B cell (primary cell): ENCODE measurements around the gene SYTL2. TPM values are rescaled to one million over a fixed set of nuclear protein-coding genes. Genes with fewer than 3 reads are reported as not detected.
A peak's percentile ranks its signal among the peaks of the same experiment; 100 is the strongest.
"Not testable (repeated sequence)": the region's sequence is repeated elsewhere in the genome, so short reads cannot be mapped to it uniquely, and the experiment has no call there.

Experiments used
- ATAC-seq: fragments of 200-7000 bp; cut with Tn5 transposase; one replicate; pipeline ENCODE4 v1.10.0; 2021; ENCODE audit warnings: low read depth, mild to moderate bottlenecking, moderate number of reproducible peaks, moderate library complexity
- CTCF ChIA-PET: fragments of 350-600 bp; sonication (Branson Sonifier 250); formaldehyde crosslinking; loops from one replicate; lab custom pipeline; 2021; ENCODE audit warnings: antibody characterized with exemption, inconsistent platforms; lab: Charles Lee
- POLR2A ChIA-PET: fragments of 350-600 bp; sonication (Branson Sonifier 250); formaldehyde crosslinking; loops from one replicate; lab custom pipeline; 2021; ENCODE audit warnings: antibody characterized with exemption; lab: Charles Lee
- DNase-seq: peaks from one replicate; pipeline ENCODE4 v3.0.0; 2013
- H2AFZ ChIP-seq: 2 replicates; pipeline ENCODE4 v1.6.1; 2012; ENCODE audit warnings: mild to moderate bottlenecking, low read depth, low read length; ENCODE audit not compliant: insufficient read depth, poor library complexity, severe bottlenecking
- H3K27ac ChIP-seq, 2 donors: 1 replicate in 1 of 2; 2 replicates in 1 of 2; pipeline ENCODE4 v1.5.1; 2012 to 2013; ENCODE audit warnings: low read length in 2 of 2, mild to moderate bottlenecking in 2 of 2, moderate library complexity in 1 of 2
- H3K27me3 ChIP-seq, 4 experiments: fragments of 200-600 bp in 1 of 4; sonication (generic) in 1 of 4; replicated peaks in 1 of 4; 1 replicate in 2 of 4; 2 replicates in 2 of 4; pipeline versions ENCODE4 v1.6.1 to v1.7.0; 2013 to 2016; ENCODE audit warnings: low read length in 3 of 4, mild to moderate bottlenecking in 2 of 4, mixed read lengths in 1 of 4, moderate library complexity in 1 of 4; ENCODE audit not compliant: insufficient read depth in 4 of 4, control insufficient read depth in 3 of 4; ENCODE audit errors: control extremely low read depth in 1 of 4
- H3K36me3 ChIP-seq, 2 experiments: replicated peaks in 1 of 2; 1 replicate in 1 of 2; 2 replicates in 1 of 2; pipeline versions ENCODE4 v1.6.1 to v1.7.1; 2013; ENCODE audit warnings: low read length in 1 of 2; ENCODE audit not compliant: insufficient read depth in 2 of 2, control insufficient read depth in 1 of 2; ENCODE audit errors: control extremely low read depth in 1 of 2, extremely low read depth in 1 of 2
- H3K4me1 ChIP-seq, 2 donors: fragments of 200-600 bp in 1 of 2; sonication (generic) in 1 of 2; 1 replicate in 1 of 2; 2 replicates in 1 of 2; pipeline versions ENCODE4 v1.5.1 to v1.6.1; 2013 to 2017; ENCODE audit warnings: low read length in 2 of 2; ENCODE audit not compliant: control insufficient read depth in 2 of 2, insufficient read depth in 2 of 2
- H3K4me2 ChIP-seq: replicated peaks from 2 replicates; pipeline ENCODE3; 2012; ENCODE audit warnings: mild to moderate bottlenecking, low read depth, low read length; ENCODE audit not compliant: poor library complexity, severe bottlenecking
- H3K4me3 ChIP-seq, 5 experiments: fragments of 200-600 bp in 1 of 5; sonication (generic) in 1 of 5; 1 replicate in 3 of 5; 2 replicates in 2 of 5; pipeline versions ENCODE4 v1.5.1 to v1.7.0; 2011 to 2016; ENCODE audit warnings: low read length in 4 of 5, mild to moderate bottlenecking in 4 of 5, low read depth in 2 of 5, control low read depth in 1 of 5, moderate library complexity in 1 of 5; ENCODE audit not compliant: insufficient read depth in 1 of 5; ENCODE audit errors: control extremely low read depth in 1 of 5, extremely low read depth in 1 of 5
- H3K79me2 ChIP-seq: fragments of 200-600 bp; sonication (generic); one replicate; pipeline ENCODE4 v1.6.0; 2016; ENCODE audit warnings: low read length; ENCODE audit not compliant: control insufficient read depth, insufficient read depth
- H3K9ac ChIP-seq: fragments of 200-600 bp; sonication (generic); 2 replicates; pipeline ENCODE4 v1.6.1; 2017; ENCODE audit warnings: mild to moderate bottlenecking, low read length, moderate library complexity
- H3K9me3 ChIP-seq, 3 donors: one replicate each; pipeline versions ENCODE4 v1.6.1 to v1.7.1; 2013; ENCODE audit warnings: low read length in 2 of 3; ENCODE audit not compliant: control insufficient read depth in 2 of 3, insufficient read depth in 1 of 3; ENCODE audit errors: control extremely low read depth in 1 of 3
- H4K20me1 ChIP-seq: 2 replicates; pipeline ENCODE4 v1.6.0; 2012; ENCODE audit warnings: mild to moderate bottlenecking, low read length; ENCODE audit not compliant: insufficient read depth, control insufficient read depth, poor library complexity, severe bottlenecking
- H3K27ac Mint-ChIP-seq: one replicate; pipeline ENCODE4 v1.8.0; 2021; ENCODE audit warnings: mixed read lengths
- H3K27me3 Mint-ChIP-seq: one replicate; pipeline ENCODE4 v1.8.0; 2021; ENCODE audit warnings: mixed read lengths
- H3K4me1 Mint-ChIP-seq: one replicate; pipeline ENCODE4 v1.8.0; 2021; ENCODE audit warnings: mixed read lengths
- H3K4me3 Mint-ChIP-seq: one replicate; pipeline ENCODE4 v1.8.0; 2021; ENCODE audit warnings: mixed read lengths
- H3K9me3 Mint-ChIP-seq: one replicate; pipeline ENCODE4 v1.8.0; 2022; ENCODE audit warnings: mixed read lengths; ENCODE audit not compliant: insufficient read depth
- CTCF ChIP-seq: fragments of 200-600 bp; IDR thresholded peaks from one replicate; pipeline ENCODE4 v1.8.0; 2022; ENCODE audit warnings: antibody characterized with exemption, mild to moderate bottlenecking
- EZH2 ChIP-seq: IDR thresholded peaks from 2 replicates; pipeline ENCODE4 v1.6.1; 2012; ENCODE audit warnings: borderline replicate concordance, low read depth, mild to moderate bottlenecking, moderate library complexity, low read length; ENCODE audit not compliant: insufficient read depth, poor library complexity, severe bottlenecking
- WGBS: methylation state at CpG from one replicate; pipeline ENCODE4 v1.1.5; 2013; ENCODE audit warnings: missing lambda C conversion rate; ENCODE audit not compliant: insufficient coverage; 5-methylcytosine and 5-hydroxymethylcytosine counted together
- intact Hi-C: fragments of 100-400 bp; cut with micrococcal nuclease; formaldehyde crosslinking; loops from one replicate; pipeline ENCODE4 v1.10.0; 2022
- polyA plus RNA-seq: library from polyadenylated mRNA; depleted of rRNA; stranded (reverse); fragments of >200 nt; gene quantifications from 2 replicates; pipeline ENCODE4 v1.2.3, GENCODE V29; 2012
- total RNA-seq, 2 donors: library from RNA; stranded (reverse); fragments of 120-200 nt in 1 of 2; gene quantifications; 1 replicate in 1 of 2; 2 replicates in 1 of 2; pipeline versions ENCODE4 v1.2.3 to v1.2.4, GENCODE V29; 2013 to 2022

The SYTL2 gene
- total and polyA plus RNA-seq, 2 donors (not counting 1 experiment from before 2014, with no cell fraction given) = 0.86 to 2.9 TPM

DNA sequence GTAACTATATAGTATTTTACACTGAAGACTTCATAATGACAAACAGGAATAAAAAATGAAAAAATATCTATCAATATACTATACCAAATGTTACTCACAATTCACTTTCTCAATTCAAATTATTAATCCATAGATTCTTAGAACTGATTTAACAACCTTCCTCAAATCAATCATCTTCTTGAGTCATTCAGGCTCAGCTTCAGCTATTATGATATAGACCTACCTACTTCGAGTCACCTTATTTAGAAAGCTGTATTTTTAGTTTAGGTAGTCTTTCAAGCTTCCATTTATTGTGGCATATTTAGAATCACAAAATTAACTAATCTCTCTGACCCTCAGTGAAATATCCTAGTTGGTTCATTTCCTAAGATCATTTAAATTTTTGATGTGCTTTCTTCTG is 154.2 kb downstream of the SYTL2 start:
- intact Hi-C loops = no loop called here
- ChIA-PET CTCF (interaction anchor here (0.9 kb wide), 1 partner anchor 23 kb away, joined by 3 read pairs; no protein-coding TSS in a partner anchor), POLR2A (no interaction called here)
- no peak for ATAC-seq
- H3K4me3 Mint-ChIP-seq = no peak overlapping the region
- H3K4me3 ChIP-seq = no peak overlapping the region
- peaks cover 7 to 45% of the 10 kb centered on the region in 2 experiments for H3K36me3 ChIP-seq
- H3K4me1 Mint-ChIP-seq = peaks cover 24% of the 10 kb centered on the region
- H3K79me2 ChIP-seq = peaks cover 29% of the 10 kb centered on the region
- peak overlapping the region in 1 of 2 donors; percentile 2 for H3K27ac ChIP-seq
- H3K27ac Mint-ChIP-seq = no peak overlapping the region
- H3K9me3 Mint-ChIP-seq = no peaks in the 10 kb centered on the region
- peaks cover 0 to 6% of the 10 kb centered on the region in 2 donors for H3K4me1 ChIP-seq
- H3K27me3 ChIP-seq = no peaks in the 10 kb centered on the region
- no peak overlapping the region for H3K4me2 ChIP-seq
- no peaks in the 10 kb centered on the region for H3K9me3 ChIP-seq
- H2AFZ ChIP-seq = no peak overlapping the region
- TF ChIP-seq EZH2 = no peak
- no peak for TF ChIP-seq CTCF
- peaks cover 17% of the 10 kb centered on the region for H4K20me1 ChIP-seq
- WGBS = no CpG with 5 or more reads among the region's 1 CpG
- no peak overlapping the region for H3K9ac ChIP-seq
- no peaks in the 10 kb centered on the region for H3K27me3 Mint-ChIP-seq
- DNase-seq = no peak

DNA sequence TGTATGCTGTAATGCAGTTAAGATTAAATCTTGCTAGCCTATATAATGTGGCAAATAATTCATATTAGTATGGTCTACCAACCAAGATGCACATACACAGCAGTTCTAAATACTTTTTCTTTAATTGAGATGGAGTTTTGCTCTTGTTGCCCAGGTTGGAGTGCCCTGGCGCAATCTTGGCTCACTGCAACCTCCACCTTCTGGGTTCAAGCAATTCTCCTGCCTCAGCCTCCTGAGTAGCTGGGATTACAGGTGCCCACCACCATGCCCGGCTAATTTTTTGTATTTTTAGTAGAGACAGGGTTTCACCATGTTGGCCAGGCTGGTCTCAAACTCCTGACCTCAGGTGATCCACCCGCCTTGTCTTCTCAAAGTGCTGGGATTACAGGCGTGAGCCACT is 156.6 kb downstream of the SYTL2 start:
- peaks cover 7 to 44% of the 10 kb centered on the region in 2 experiments for H3K36me3 ChIP-seq
- H2AFZ ChIP-seq, H3K4me2 ChIP-seq, DNase-seq, H3K4me3 Mint-ChIP-seq, H3K4me1 ChIP-seq, H3K27me3 ChIP-seq, H4K20me1 ChIP-seq, ATAC-seq, H3K9me3 Mint-ChIP-seq, H3K27ac Mint-ChIP-seq, H3K27me3 Mint-ChIP-seq, H3K4me3 ChIP-seq, H3K27ac ChIP-seq, CTCF ChIA-PET, intact Hi-C loops, H3K9me3 ChIP-seq, H3K9ac ChIP-seq, H3K4me1 Mint-ChIP-seq, POLR2A ChIA-PET: not testable (repeated sequence)
- peaks cover 11% of the 10 kb centered on the region for H3K79me2 ChIP-seq
- WGBS = no CpG with 5 or more reads among the region's 4 CpGs
